KG1 (cell line): ENCODE data around the gene ITGA3.
"Not testable (repeated sequence)": the region's sequence is repeated elsewhere in the genome, so short reads cannot be mapped to it uniquely, and the experiment has no call there.

ENCODE experiments used
- DNase-seq: peaks from one replicate; lab custom pipeline; 2025; lab: John Stamatoyannopoulos, UW

ITGA3 gene

DNA sequence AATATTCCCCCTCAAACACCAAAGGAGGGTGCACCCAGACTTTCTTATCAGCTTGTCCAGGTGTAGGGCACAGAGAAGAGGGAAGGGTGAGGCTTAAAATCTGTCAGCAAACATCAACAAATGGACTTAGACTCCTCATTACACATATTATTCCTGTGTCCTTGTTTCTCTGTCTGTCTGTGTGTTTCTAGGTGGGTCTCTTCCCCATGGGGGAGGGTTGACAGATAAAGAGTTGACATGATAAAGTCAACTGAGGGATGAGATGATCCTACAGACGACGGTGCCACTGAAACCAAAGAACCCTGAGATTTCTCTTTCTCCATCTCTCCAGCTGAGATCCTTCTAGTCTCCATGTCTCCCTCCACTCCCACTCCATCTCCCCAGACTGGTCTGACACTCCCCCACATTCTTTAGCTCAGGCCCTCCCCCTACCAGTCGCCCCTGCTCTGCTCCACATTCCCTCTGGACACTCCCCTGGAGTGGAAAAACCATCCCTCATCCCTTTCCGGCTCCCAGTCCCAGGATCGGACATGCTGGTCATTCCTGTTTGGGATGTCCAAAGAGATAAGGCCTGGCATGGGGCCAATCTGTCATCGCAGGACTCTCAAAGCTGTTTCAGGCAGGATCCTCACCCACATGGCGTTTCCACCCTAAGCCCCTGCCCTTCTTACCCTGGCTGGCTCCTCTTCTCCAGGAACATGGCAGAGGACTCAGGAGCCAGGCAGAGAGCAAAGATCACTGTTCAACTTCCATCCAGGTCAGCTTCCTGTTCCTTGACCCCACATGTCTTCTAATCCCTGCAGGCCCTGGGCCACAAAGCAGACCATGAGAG lies 2.9 kb upstream of the ITGA3 start:
- no peak for DNase-seq

DNA sequence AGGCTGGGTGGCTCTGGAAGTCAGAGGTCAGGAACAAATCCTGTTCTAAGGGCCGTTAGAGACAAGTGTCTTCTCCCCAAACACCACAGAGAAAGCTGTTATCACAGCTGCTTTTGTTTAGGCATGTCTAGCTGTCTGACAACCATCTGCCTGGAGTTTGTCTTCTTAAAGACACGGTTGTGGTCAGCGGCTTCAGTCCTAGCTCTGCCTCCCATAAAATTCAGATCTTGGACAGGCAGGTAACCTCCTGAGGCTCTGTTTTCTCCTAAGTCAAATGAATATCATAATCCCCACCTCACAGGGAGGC lies 2.3 kb upstream of the ITGA3 start:
- DNase-seq = no peak

DNA sequence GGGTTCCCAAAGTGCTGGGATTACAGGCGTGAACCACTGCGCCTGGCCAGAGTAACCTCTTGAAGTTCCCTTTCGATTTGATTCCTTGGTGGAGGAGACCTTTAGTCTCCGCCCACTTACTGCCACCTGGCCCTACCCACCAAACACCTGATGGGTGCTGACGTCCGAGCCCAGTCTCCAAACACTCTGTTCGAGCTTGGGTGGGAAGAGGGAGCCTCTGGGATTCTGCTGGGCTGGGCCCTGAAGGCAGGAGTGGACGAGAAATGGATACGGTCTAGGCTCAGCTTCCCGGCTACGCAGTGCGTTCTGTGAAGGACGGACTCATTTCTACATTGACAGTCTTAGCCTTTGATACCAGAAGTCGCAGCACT lies 870 bp upstream of the ITGA3 start:
- DNase-seq = no peak

DNA sequence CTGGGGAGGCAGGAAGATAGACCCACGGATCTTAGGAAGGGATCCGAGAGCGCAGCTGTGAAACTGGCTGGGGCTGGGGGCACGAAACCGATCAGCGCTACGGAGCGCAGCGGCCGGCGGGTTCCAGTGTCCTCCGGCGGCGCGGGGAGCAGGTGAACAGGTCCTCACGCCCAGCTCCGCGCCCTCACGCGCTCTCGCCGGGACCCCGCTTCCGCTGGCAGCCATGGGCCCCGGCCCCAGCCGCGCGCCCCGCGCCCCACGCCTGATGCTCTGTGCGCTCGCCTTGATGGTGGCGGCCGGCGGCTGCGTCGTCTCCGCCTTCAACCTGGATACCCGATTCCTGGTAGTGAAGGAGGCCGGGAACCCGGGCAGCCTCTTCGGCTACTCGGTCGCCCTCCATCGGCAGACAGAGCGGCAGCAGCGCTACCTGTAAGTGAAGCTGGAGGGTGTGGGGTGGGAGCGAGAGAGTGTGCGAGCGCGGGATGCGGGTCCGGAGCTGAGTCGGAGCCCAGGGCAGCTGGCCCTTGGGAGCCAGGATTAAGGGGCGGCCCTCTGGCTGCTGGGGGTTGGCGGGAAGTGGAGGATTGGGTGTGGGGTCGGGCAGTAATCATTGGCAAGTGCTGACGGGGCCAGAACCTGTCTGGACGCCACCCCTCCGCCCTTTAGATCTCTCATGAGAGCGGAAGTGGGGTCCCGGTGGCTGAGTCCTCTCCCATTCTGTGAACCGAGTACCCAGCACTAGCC lies 479 bp downstream of the ITGA3 start:
- no peak for DNase-seq

DNA sequence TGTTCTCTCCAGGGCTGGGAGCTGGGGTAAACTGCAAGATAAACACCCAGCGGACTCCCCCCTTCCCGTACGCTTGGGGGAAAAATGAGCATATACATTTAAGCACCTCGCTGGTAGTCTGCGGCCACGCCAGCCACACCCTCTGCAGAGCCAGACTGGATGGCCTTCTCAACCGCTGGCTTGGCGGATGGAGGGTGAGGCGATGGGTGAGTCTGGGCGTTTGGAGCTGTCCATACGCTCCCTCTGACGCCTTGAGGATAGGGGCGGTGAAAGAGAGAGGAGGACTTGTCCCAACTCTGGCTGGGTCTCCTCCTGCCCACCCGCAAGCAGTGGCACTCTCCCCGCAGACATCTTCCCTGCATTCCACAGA lies 1.0 kb downstream of the ITGA3 start:
- DNase-seq = no peak

DNA sequence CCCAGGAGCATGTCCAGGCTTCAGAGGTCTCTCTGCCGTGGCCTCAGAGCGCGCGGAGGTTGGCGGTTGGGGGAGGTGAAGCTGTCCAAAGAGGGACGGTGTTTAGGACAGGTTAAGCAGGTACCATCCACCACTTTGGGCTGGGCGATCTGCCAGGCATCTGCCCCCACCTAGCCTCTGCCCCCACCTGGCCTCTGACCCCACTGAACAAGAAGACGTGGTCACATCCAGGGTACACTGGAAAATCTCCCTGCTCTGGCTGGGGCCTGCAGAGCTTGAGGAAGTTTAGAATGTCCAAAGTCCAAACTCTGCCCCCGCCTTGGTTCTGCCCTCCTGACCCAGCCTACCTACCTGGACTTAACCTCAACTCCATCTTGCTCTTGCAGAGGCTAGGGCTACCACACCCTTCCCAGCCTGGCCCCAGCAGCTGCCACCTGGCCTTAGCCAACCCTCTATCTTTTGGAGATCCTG lies 1.6 kb downstream of the ITGA3 start:
- no peak for DNase-seq

DNA sequence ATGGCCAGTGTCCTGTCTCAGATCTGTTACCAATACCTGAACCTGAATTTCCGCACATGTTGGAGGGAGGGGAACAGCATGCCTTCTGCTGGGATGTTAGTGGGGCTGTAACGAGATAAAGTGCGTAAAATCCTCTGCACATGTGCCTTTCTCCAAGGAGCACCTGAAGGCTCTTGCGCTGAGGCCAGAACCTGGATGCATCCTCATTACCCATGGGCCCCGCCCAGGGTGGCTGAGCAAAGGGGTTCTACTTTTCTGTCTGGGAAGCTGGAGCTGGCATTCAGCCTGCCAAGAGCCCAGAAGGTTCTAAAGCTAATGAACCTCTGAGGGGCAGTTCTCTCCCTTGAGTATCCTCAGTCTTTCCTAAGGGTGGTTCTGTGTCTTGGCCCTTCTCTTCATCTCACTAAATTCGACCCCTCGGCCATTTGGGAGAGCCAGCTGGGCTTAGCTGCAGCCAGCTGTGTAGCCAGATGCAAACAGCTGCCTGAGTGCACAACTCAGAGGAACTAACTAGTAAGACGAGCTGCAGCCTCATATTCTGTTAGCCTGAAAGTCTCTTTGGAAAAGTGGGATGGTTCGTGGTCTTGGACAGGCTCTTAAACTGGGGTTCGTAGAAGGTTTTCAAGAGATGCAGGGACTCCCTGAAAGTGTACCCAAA lies 2.5 kb downstream of the ITGA3 start:
- no peak for DNase-seq

DNA sequence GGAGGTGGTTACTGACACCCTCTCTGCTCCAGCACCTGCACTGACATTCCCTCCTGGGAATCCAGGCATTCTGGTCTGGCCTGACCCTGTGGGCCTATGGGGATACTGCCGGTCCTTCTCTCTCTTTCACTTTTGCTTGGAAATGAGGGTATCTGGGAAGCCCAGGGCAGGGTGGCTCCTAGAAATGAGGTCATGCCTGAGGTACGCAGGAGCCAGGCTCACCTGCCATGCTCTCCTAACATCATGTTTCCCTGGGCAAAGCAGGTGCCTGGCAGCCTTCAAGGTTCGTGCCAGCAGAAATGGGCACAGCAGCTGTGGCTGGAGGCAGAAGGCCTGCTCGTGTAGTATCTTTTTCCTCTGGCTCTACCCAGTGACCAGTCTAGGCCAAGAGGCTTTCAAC lies 3.3 kb downstream of the ITGA3 start:
- DNase-seq = no peak

DNA sequence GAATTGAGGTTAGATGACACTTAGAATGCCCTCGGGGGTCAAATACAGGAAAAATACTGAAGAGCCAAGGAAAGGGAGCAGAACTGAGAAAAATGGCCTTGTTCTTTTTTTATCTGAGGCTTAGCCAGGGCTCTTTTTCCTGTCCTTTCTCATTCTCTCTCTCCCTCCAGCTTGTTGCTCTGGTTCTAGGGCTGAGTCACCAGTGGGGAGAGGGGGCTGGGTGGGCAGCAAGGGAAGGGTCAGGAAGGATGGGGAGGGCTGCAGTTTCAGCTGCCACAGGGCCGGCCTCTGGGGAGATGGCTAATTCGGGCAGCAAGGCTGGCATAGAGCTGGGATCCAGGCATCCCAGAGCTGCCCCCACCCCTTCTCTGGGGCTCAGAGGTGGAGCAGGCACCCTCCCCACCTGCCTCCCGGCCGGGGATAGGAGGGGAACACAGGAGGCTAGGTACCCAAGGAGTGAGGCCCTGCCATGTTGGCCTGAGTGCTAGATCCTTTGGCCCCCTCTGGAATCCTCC lies 3.9 kb downstream of the ITGA3 start:
- DNase-seq = no peak

DNA sequence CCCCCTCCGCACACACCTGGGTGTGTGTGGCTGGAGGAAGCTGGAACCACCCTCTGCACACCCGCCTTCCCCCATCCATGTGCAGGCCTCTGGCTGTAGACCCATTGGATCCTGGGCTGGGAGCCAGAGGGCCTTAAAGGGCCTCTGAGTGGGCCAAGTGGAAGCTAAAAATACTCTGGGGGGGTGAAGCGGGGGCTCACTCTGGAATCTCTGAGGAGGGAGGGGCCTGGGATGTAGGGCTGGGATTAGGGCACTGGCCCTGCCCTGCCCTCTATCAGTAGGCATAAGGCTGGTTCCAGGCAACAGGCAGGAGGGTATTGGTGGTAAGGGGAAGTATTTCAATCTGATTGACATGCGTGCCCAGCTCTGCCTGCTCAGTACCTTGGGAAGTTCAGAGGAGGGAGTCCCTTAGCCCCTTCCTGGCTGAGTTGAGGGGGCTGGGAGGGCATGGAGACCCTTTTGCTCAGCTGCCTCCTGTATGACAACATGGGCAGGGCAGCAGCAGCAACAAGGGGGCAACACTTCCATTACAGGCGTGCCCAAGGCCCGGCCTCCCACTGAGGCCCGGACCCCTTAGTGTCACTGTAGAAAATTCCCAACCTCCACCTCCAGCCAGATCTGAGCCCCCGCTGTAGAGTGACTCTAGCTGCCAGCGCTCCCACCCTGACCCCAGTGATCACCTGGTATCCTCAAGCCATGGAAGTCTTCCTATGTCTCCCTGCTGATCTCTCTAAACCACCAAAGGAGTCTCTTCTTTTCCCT lies 5.2 kb downstream of the ITGA3 start:
- DNase-seq = no peak

DNA sequence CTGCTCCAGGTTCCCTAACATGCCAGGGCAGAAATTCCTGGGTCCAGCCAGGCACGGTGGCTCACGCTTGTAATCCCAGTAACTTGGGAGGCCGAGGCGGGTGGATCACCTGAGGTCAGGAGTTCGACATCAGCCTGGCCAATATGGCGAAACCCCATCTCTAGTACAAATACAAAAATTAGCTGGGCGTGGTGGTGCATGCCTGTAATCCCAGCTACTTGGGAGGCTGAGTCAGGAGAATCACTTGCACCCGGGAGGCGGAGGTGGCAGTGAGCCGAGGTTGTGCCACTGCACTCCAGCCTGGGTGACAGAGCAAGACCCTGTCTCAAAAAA lies 5.8 kb downstream of the ITGA3 start:
- not testable (repeated sequence) for DNase-seq

DNA sequence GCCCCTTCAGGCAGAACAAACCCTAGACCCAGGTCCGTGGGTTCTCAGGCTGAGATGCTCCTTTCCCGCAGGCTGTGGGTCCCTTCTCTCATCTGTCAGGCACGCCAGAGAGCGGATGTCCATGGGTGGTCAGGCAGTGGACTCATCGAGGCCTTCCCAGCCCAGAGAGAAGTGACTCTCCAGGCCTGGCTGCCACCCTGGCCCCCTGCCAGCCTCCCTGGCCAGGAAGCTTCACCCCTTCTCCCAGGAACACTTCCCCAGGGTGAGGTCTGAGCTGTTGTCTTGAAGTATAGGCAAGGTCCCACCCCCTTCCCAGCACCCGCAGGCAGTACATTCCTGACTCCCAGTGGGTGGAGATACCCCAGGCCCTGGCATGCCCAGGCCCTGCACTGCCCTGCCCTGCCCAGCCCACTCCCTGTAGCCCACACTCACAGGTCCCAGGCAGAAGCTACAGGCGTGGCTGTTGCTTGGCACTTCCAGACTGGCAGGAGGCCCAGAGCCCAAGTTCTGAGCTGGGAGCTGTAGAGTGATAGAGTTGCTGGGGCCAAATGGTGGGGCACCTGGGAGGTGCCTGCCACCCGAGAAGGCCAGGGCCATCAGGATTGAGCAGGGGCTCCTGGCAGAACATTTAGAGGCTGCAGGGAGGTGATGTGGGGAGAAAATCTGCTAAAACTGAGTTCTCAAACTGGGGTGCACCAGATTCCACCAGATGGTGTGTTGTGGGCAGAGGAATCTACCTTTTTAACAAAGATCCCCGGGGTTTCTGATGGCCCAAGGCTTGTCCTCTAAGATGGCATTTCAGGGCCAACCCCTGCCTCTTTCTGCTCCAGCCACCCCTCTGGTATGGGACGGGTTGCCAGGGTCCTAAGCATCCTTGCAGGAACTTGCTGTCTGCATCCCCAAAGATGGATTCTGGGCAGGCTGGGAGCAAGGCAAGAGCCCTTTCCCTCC lies 6.7 kb downstream of the ITGA3 start:
- DNase-seq = no peak

DNA sequence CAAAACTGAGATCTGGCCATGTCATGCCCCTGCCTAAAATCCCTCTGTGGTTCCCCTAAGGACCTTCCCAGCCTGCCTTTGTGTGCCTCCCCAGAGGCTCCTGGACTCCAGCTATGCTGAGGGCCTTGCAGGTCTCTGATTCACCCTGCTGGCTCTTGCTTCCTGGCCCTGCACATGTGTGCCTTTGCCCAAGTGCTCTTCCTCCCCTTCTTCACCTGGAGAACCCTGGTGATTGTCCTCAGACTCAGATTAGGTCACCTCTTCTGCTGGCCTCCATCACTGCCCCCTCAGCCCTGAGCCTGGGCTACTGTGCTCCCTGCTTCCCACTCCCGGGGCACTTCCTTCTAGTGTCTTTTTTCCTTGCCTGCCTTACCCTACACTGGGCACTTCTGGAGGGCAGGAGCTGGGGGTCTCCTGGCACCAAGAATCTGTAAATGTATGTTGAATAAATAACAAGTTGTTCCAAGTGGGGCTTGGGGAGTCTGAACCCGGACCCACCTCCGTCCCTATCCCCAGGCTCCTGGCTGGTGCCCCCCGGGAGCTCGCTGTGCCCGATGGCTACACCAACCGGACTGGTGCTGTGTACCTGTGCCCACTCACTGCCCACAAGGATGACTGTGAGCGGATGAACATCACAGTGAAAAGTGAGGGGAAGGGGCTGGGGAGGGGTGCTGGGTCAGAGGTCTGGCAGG lies 7.8 kb downstream of the ITGA3 start:
- DNase-seq = no peak

DNA sequence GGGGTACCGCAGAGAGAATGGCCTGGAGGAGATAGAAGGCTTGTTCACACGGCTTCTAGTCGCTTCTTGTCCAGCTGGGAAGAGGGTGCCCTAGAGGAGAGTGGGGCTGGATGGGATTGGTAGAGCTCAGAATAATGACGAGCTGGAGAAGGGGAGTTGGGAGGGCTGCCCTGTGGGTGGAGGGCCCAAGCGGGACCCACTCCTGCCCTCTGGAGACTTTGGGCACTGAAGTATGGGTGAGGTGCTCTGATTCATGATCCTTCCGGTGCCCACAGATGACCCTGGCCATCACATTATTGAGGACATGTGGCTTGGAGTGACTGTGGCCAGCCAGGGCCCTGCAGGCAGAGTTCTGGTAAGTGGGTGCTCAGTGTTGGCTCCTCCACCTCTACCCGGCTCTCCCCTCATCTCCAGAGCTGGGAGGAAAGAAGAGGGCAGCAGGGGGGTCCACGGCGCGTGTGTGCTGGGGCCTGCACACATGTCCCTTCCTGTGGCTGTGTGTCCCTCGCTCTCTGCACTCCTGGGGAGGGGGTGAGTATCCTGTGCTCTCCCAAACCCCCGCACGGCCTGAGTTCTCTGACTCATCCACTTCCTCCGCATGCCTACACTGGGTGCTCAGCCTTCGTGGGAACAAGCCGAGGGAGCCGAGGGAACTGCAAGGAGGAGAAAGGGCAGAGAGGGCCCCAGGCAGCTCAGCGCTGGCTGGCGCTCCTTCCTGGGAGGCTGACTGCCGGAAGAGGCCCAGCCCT lies 8.5 kb downstream of the ITGA3 start:
- no peak for DNase-seq

DNA sequence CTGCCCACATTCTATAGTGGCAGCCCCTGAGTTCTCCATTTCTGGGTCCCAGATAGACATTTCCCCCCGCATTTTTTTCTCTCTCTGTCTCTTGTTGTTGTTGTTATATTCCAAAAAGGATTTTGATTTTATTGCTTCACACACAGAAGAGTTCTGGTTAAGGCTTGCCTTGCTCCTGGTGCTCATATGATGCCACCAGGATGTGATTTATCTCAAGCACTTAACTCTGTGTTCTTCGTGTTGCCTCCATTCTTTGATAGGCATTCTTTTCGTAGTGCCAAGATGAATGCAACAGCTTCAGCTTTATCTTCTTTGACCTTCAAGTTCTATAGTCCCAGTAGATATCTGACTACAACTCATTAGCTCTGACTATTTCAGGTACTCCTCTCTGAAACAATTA lies 9.1 kb downstream of the ITGA3 start:
- DNase-seq = no peak

DNA sequence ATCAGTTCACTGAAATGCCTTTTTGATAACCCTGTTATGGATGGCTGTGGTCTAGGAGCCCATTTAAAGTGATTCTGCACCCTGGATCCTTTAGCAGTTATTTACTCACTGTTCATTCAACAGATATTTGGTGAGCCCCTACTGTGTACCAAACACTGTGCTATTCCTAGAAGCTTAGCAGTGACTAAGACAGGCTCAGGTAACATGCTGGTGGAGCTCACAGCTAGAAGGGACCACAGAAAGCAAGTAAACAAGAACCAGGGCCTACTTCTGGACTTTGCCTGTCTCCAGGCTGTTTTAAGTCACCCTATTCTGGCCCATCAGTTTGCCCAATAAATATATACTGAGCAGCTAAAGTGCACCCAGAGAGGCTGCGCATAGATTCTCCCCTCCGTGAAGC lies 11.1 kb downstream of the ITGA3 start:
- DNase-seq = no peak

DNA sequence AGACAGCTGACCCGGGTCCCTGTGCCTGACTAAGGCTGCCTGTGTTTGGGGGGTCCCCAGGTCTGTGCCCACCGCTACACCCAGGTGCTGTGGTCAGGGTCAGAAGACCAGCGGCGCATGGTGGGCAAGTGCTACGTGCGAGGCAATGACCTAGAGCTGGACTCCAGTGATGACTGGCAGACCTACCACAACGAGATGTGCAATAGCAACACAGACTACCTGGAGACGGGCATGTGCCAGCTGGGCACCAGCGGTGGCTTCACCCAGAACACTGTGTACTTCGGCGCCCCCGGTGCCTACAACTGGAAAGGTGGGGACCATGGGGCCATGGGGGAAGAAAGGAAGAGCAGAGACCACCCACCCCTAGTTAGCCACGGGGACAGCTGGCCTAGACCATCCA lies 12.1 kb downstream of the ITGA3 start:
- no peak for DNase-seq

DNA sequence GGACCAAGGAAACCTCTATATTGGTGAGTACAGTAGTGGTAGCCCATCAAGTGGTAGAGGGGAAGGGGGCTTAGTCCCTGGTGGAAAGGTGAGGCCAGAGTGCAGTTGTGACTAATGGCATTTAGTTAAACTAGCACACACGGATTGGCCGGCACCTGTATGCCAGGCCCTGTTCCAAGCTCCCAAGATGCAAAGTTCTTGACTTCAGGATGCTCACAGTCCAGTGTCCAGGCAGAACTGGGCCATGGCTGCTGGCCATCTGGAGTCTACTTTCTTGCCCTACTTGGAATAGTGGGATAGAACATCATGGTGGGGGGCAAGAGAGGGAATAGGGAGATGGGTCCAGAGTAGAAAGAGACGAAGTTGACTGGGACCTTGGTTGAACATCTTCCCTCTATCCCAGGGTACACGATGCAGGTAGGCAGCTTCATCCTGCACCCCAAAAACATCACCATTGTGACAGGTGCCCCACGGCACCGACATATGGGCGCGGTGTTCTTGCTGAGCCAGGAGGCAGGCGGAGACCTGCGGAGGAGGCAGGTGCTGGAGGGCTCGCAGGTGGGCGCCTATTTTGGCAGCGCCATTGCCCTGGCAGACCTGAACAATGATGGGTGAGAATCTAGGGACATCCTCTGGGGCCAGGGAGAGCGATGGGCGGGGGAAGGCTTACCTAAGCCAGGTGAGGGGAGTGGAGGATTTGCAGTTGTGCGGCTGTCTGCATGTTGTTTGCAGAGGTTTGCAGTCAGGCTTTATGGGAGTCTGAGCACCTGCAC lies 15.2 kb downstream of the ITGA3 start:
- DNase-seq = no peak

DNA sequence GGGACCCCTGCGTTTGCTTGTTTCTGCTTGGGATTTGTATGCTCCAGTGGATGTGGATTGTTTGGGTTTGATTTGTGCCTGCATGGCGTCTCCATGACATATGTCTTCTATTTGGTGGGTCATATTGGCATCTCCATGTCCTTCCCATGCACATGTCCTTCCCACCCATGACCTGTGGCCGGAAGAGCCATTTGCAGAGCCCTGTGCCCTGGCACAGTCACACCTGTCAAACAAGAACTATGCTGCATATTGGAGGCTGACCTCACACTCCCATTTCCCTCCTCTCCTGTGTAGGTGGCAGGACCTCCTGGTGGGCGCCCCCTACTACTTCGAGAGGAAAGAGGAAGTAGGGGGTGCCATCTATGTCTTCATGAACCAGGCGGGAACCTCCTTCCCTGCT lies 15.8 kb downstream of the ITGA3 start:
- no peak for DNase-seq
